SIG-M5 treated with dmso at 0.1 percent for 504 hours (cell line): Measurements from ENCODE around the gene SPINT2.
"Not testable (repeated sequence)": the region's sequence is repeated elsewhere in the genome, so short reads cannot be mapped to it uniquely, and the experiment has no call there.

Experiments
- DNase-seq: peaks from one replicate; lab custom pipeline; 2025; ENCODE audit not compliant: unreplicated experiment; lab: John Stamatoyannopoulos, UW

Gene SPINT2

GRCh38 chr19:38264486-38265212 lies at the start of gene SPINT2:
Gene SPINT2, plus strand, starts transcription at chr19:38264573. Its CDS starts 320 bp downstream, at chr19:38264893.
- DNase-seq: no peak

GRCh38 chr19:38216785-38217641 lies 47.4 kb upstream of the SPINT2 start:
- DNase-seq: no peak

DNA sequence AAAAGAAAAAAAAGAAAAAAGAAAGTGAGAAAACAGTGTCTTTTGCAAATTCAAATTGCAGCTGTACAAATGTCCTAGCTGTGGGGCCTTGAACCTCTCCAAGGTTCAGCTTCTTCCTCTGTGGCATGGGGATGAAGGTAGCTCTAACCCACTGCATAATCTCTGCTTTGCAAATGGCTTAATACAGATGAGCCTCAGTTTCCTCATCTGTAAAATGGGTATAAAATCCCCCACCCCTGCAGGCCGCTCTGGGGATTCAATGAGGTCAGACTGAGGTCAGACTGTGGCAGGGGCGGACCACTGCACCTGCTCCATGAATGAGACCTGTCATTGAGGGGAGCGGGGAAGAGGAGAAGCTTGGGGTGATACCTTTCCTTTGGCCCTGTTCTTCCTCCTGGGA lies 46.2 kb upstream of the SPINT2 start:
- DNase-seq: no peak

DNA sequence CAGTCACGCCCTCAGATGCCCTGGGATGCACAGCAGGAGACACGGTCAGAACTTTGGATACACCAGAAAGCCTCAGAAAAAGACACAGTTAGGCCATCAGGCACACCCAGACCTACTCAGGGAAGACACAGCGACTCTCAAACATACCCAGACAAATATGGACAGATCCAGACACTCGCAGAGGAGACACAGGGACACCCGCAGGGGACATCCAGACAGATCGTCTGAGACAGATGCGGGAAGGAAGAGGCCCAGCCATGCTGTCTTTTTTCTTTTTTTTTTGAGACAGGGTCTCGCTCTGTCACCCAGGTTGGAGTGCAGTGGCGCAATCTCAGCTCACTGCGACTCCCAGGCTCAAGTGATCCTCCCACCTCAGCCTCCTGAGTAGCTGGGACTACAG lies 45.2 kb upstream of the SPINT2 start:
- DNase-seq: no peak

DNA sequence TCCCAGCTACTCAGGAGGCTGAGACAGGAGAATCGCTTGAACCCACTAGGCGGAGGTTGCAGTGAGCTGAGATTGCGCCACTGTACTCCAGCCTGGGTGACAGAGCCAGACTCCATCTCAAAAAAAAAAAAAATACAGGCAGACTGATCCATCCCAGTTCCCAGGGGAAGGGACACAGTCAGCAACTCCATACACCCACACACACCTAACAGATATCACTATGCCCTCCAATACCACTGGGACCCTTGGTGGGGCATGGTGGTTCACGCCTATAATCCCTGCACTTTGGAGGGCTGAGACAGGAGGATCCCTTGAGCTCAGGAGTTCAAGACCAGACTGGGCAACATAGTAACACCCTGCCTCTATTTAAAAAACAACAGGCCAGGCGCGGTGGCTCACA lies 43.0 kb upstream of the SPINT2 start:
- no peak for DNase-seq

DNA sequence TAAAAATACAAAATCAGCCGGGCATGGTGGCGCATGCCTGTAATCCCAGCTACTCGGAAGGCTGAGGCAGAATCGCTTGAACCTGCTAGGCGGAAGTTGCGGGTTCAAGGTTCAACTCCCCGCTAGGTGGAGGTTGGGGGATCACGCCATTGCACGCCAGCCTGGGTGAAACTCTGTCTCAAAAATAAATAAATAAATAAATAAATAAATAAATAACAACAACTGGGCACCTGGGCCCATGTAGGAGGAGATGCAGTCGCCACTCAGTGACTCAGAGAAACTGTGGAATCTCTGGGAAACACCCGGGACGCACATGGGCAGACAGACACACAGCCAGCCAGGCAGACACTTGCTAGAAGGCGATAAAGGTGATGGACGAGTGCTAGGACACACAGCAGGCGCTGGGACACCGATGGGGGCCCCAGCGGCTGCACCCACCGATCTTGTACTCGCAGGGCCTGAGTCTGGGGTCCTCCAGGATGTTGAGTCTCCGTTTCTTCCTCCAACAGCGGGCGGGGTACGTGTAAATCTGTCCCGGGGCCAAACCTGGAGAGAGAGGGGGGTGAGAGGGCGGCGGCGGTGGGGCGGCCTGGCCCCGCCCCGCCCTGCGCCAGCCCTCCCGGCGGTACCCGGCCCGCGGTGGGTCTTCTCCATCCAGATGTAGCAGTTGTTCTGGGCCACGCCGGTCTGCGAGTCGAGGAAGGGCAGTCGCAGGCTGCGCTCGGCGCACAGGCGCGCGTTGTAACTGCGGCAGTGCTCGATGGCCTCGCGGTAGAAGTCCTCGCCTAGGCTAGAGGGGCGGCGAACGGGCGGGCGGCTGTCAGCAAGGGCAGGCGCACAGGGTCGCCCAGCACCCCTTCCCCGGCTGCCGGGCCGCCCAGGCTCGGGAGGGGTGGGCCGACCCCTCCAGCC lies 42.2 kb upstream of the SPINT2 start:
- DNase-seq: no peak

DNA sequence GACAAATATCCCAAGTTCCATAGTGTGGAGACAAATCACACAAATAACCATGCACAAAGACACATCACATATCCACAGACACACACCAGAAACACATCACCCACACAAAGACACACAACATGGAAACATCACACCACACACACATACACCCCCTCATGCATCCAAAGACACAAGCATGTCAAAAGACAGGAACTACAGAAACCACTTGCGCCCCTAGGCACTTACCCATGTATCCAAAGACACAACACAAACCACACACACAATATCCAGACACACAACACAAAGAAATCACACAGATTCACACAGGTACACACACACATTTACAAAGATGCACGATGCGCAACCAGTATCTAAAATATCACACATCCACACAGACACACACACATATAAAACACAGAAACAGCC lies 41.3 kb upstream of the SPINT2 start:
- DNase-seq: no peak

DNA sequence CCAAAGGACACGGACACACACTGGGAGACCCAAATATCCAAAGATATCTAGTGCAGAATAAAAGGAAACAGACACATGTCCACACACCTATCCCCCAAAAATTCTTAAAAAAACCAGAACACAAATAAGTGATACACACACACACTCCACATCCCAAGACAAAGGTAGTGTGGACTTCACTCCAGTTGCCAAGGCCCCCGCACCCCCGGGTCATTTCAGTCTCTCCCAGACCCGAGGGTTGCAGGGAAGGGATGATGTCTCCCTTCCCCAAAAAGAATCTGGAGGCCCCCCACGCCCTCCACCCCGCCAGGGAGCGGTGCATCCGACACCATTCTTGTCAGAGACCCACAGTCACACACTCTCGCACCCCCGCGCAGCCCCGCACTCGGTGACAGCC lies 40.8 kb upstream of the SPINT2 start:
- no peak for DNase-seq

GRCh38 chr19:38224014-38224862 lies 40.1 kb upstream of the SPINT2 start, which contains the start of gene DPF1:
Gene DPF1, minus strand, starts transcription at chr19:38224222. Its CDS starts 80 bp downstream, at chr19:38224142.
- DNase-seq: peak; percentile 60

DNA sequence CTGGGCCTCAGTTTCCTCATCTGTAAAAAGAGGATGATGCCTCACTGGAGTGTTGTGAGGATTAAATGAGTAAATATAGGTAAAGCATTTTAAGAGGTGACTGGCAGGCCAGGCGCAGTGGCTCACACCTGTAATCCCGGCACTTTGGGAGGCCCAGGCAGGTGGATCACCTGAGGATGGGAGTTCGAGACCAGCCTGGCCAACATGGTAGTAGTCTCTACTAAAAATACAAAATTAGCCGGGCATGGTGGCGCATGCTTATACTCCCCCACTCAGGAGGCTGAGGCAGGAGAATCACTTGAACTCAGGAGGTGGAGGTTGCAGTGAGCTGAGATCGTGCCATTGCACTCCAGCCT lies 39.5 kb upstream of the SPINT2 start:
- not testable (repeated sequence) for DNase-seq

DNA sequence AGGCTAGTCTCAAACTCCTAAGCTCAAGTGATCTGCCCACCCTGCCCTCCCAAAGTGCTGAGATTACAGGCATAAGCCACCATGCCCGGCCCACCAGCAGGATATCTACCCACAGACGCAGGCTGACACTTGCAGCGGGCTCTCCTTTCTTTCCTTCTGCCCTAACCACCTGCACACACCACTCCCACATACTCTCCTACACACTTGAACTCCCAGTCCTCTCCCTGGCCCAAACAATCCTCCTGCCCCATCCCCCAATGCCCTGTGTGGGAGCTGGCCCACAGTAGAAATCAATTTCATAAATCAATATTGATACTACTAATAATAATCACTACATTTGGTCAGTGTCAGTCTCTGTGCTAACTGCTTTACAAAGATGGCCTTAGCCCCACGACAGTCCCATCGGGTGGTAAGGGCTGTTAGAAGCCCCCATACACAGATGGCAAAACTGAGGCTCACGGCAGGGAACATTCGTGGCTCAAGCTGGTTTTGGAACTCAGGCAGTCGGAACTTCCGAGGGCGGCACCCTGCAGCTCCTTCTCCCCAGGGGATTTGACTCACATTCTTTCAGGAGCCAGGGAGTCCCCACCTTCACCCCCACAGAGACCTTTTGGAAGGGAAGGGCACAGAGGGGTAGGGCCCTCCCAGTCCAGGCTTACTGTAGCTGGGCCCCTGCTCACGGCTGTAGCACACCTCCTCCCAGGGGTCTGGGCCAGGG lies 36.9 kb upstream of the SPINT2 start:
- no peak for DNase-seq

DNA sequence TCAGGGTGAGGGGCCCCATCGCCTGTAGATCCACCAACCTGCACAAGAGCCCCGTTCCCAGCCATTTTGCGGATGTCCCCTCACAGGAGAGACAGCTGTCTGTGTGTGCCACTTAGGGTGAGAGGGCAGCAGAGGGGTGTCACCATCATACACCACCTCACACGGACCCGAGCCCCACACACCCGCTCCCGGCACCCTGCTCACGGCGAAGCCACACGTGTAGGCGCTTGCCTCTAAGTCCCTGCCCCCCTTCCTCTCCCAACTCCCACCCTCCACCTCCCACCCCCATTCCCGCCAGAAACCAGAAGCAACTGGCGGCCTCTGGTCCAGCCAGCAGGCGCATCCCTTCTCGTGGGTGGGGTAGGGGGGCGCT lies 36.4 kb upstream of the SPINT2 start:
- no peak for DNase-seq

DNA sequence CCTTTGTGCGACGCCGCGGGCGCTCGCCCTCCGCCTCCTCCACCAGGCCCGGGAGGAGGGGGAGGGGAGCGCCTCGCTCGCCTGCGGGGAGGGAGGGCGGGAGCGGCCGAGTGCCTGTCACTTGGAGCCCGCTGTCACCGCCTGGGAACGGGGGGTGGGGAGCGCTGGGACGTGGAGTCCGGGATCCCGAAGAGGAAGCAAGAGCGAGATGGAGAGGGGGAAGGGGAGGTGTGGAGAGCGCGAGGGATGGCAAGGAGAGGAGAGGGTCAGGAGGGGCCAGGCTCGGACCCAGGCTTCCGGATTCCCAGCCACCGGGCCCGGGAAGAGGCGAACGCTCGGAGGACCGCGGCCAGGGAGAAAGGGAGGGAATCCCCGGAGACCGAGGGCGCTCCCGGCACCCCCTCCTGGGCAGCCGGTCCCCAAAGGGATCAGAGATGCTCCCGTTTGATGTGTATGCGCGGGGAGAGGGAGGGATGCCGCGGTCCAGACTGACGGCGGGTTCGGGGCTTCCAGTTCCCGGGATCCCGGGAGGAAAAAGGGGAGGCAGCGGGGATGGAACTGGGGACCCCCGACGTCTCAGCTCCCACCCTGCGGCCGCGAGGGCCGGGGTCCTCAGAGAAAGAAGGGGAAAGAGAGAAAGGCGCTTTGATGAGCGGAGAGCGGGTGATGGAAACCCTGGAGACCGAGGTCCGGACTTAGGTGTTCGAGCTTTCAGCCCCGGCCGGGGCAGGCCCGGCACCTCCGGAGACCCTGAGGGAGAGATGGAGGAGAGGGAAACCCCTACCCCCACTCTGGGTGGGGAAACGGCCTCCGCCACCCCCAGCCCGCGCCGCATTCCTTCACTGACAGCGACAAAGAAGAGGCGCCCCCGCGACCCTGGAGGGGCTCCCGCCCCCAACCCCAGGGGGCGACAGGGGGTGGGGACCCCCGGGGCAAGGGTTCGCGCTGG lies 35.6 kb upstream of the SPINT2 start:
- no peak for DNase-seq

DNA sequence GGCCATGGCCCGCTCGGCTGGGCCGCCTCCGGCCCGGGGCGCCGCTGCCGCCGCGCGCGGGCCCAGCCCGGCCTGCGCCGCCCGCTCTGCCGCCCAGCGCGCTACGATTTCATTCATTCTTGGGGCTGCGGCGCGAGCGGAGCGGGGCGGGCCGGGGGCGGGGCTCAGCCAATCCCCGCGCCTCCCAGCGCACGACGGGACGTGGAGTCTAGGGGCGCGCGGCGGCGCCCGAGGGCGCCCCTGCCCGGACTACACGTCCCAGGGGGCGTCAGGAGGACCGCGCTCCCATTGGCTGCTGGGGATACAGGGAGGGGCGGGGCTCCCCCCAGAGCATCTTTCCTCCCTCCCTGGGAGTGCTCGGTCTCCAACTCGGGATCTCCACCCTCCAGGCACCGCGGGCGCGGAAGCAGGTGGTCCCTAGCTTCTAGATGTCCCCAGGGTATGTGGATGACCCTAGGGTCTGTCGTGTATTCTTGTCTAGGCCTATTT lies 34.7 kb upstream of the SPINT2 start:
- DNase-seq: peak; percentile 75

GRCh38 chr19:38230506-38231133 lies 33.8 kb upstream of the SPINT2 start:
- not testable (repeated sequence) for DNase-seq

GRCh38 chr19:38231918-38232317 lies 32.5 kb upstream of the SPINT2 start:
- no peak for DNase-seq

GRCh38 chr19:38233740-38234251 lies 30.6 kb upstream of the SPINT2 start:
- peak; percentile 58 for DNase-seq

- DNase-seq: no peak
Measured at GRCh38 chr19:38234615-38235014, 29.8 kb upstream of the SPINT2 start.
